ENCODE results near the gene PMF1. TPM values are rescaled to one million over a fixed set of nuclear protein-coding genes. Genes with fewer than 3 reads are reported as not detected.
A peak's percentile ranks its signal among the peaks of the same experiment; 100 is the strongest.

Gene PMF1
- total and polyA plus RNA-seq, 8 donors, result 15.8 to 79.7 (median 23.6) TPM

GRCh38 chr1:156242738-156243137 lies 29.9 kb downstream of the PMF1 start:
- Histone ChIP-seq H3K4me3 (no peak overlapping the region), H3K36me3 (peaks cover 0 to 17% (median 6%) of the 10 kb centered on the region in 3 donors), H3K27ac (no peak overlapping the region), H3K27me3 (no peaks in the 10 kb centered on the region), H3K4me1 (peaks cover 3 to 6% (median 6%) of the 10 kb centered on the region in 3 donors), H3K9me3 (no peaks in the 10 kb centered on the region)
- DNase-seq (no peak), ATAC-seq (no peak), FAIRE-seq (no peak)
- intact Hi-C loops (cut with DNase I), result no loop called here
- WGBS, 2 donors, result 66 to 71% methylated on average over 10 of the region's 10 CpGs
- TF ChIP-seq CTCF (IDR thresholded peaks at IDR 0.05), result no peak

- 55 to 63% methylated on average over 2 of the region's 2 CpGs for WGBS, 2 donors
- ATAC-seq (no peak), FAIRE-seq (no peak), DNase-seq (no peak)
- no peak overlapping the region for H3K27ac ChIP-seq
- intact Hi-C loops (cut with DNase I), result no loop called here
- H3K4me3 ChIP-seq, result no peak overlapping the region
- no peaks in the 10 kb centered on the region for H3K27me3 ChIP-seq
- peaks cover 0 to 13% (median 0%) of the 10 kb centered on the region in 3 donors for H3K36me3 ChIP-seq
- TF ChIP-seq CTCF (IDR thresholded peaks at IDR 0.05), result no peak
- no peaks in the 10 kb centered on the region for H3K9me3 ChIP-seq
- peaks cover 3 to 6% (median 6%) of the 10 kb centered on the region in 3 donors for H3K4me1 ChIP-seq
Measured at GRCh38 chr1:156244126-156244525, 31.3 kb downstream of the PMF1 start.

GRCh38 chr1:156244712-156245111 lies 31.9 kb downstream of the PMF1 start:
- Histone ChIP-seq H3K9me3 (no peaks in the 10 kb centered on the region), H3K4me3 (no peak overlapping the region)

GRCh38 chr1:156245451-156246232 lies 32.8 kb downstream of the PMF1 start:
- DNase-seq, result peak in 3 of 6 donors; percentile 37 to 72 (median 54)
- Histone ChIP-seq H3K9me3 (no peaks in the 10 kb centered on the region), H3K27me3 (no peaks in the 10 kb centered on the region), H3K36me3 (peaks cover 0 to 7% (median 0%) of the 10 kb centered on the region in 3 donors), H3K27ac (no peak overlapping the region), H3K4me1 (peaks cover 3 to 6% (median 6%) of the 10 kb centered on the region in 3 donors), H3K4me3 (peak overlapping the region; percentile 19 to 45 (median 28))
- TF ChIP-seq CTCF (IDR thresholded peaks at IDR 0.05), result no peak
- FAIRE-seq, result no peak
- intact Hi-C loops (cut with DNase I), result no loop called here
- peak; percentile 38 to 59 (median 52) for ATAC-seq
- WGBS, 2 donors, result 3% methylated on average over 63 to 69 of the region's 69 CpGs

More at GRCh38 chr1:156244712-156245111, 31.9 kb downstream of the PMF1 start:
- ATAC-seq (no peak), DNase-seq (no peak), FAIRE-seq (no peak)
- H3K36me3 ChIP-seq, result peaks cover 0 to 8% (median 0%) of the 10 kb centered on the region in 3 donors
- no peaks in the 10 kb centered on the region for H3K27me3 ChIP-seq
- intact Hi-C loops (cut with DNase I), result no loop called here
- 82 to 83% methylated on average over 17 of the region's 17 CpGs for WGBS, 2 donors
- no peak overlapping the region for H3K27ac ChIP-seq
- peaks cover 3 to 6% (median 6%) of the 10 kb centered on the region in 3 donors for H3K4me1 ChIP-seq
- TF ChIP-seq CTCF (IDR thresholded peaks at IDR 0.05), result no peak

Measured in pancreas (tissue), 10 donors.